HG03095 (cell line): ENCODE measurements around the gene EPPIN.
"Not testable (repeated sequence)": the region's sequence is repeated elsewhere in the genome, so short reads cannot be mapped to it uniquely, and the experiment has no call there.

ENCODE experiments used
- ATAC-seq: cut with Tn5 transposase; IDR thresholded peaks from one replicate; pipeline ENCODE4 v1.9.1; 2021; ENCODE audit warnings: moderate library complexity; ENCODE audit not compliant: unreplicated experiment

EPPIN gene

DNA sequence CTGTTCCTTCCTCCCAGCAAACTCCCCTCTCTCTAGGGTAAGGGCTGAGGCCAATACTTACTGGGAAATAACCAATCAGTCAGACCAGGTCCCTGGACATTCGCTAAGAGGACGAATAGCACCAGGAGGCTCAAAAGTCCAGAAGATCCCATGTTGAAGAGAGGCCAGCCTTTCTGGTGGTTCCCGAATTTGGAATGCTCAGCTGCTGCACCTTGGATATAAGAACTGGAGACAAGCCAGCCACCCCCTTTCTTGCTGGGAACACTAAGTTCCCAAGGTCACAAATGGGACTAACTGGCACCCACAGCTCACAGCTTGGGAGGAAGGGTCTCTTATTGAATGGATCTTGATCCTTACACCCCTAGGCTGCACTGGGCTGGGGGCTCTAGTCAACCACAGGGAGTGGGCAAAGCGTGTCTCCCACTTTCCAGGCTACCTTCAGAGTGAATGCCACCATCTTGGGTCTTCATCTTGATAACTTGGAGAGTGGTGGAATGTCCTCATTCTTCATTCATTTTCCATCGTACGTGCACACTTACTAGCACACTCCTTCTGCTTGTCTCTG is at the start of gene EPPIN:
Gene EPPIN (minus strand): TSS at position 196 of the 565 bp plus-strand sequence. CDS start 44 bp downstream, at position 152.
- no peak for ATAC-seq

DNA sequence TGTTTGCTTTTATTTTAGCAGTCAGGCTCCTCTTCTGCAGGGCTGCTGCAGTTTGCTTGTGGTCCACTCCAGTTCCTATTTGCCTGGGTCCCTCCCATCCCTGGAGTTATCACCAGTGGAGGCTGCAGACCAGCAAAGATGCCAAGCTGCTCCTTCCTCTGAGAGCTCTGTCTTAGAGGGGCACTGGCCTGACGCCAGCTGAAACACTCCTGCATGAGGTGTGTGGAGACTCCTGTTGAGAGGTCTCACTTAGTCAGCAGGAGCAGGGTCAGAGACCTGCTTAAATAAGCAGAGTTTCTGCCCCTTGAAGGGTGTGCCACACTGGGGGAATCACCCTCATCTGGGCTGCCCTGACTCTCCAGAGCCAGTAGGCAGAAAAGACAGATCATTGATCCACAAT is 48.0 kb upstream of the EPPIN start:
- ATAC-seq: no peak

DNA sequence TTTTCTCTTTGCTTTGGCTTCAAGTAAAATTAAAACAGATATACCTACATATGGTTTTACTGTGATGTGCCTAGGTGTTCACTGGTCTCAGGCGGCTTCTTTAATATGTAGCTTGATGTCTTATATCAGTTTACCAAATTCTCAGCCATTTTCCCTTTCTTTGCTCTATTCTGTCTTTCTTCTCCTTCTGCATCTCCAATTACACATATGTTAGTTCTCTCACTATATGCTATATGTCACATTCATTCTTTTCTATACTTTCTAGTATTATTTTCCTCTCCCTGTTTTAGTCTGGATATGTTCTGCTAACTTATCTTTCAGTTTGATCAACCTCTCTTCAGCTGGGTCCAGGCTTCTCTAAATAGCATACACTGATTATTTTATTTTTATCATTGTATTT is 46.3 kb upstream of the EPPIN start:
- no peak for ATAC-seq

DNA sequence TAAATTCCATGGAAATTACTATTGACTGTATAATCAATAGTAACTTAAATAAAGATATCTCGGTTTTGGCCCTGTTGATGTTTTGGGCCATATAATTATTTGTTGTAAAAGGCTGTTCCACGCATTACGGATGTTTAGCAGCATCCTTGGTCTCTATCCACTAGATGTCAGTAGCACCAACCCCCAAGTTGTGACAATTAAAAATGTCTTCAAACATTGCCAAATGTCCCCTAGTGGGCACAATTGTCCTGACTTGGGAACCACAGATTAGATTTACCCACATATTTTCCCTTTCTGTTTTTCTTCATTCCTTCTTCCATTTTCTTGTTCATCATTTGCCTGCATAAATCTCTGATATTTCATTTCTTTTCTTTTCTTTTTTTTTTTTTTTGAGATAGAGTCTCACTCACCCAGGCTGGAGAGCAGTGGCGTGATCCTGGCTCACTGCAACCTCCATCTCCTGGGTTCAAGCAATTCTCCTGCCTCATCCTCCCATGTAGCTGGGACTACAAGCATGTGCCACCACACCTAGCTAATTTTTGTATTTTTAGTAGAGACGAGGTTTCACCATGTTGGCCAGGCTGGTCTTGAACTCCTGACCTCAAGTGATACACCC is 45.5 kb upstream of the EPPIN start:
- no peak for ATAC-seq

DNA sequence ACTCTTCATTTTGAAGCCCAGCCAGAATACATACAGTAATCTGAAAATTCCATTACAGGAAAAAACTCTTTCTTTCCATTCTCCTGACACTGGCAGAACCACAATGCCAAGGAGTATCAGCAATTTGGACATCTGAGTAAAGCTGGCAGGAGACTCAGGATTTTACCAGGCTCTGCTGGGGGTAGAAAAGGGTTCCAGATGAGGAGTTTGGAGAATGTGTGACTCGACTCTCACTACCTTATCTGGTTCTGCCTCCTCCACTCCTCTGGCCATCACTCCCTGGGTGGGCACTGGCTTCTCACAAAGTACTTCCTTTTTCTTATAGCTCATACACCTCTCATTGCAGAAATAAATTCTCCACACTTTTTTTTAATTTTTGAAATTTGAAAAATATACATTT is 42.5 kb upstream of the EPPIN start:
- no peak for ATAC-seq

DNA sequence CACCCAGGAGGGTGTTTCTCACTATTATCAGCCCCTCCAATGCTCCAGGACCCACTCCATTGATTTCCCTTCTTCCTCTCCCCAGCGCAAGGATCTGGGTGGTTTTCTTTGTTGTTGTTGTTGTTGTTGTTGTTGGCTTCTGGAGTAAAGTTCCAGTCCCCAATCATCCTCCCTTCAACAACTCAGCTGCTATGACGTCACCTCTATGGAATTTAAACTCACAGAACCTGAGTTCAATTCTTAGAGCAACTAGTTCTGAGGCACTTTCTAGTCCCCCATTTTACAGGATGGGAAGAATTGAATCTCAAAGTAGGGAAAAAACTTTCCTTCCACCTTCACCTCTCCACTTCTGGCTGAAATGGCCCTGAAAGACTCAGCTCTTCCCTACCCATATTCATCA is 41.6 kb upstream of the EPPIN start:
- ATAC-seq: no peak

DNA sequence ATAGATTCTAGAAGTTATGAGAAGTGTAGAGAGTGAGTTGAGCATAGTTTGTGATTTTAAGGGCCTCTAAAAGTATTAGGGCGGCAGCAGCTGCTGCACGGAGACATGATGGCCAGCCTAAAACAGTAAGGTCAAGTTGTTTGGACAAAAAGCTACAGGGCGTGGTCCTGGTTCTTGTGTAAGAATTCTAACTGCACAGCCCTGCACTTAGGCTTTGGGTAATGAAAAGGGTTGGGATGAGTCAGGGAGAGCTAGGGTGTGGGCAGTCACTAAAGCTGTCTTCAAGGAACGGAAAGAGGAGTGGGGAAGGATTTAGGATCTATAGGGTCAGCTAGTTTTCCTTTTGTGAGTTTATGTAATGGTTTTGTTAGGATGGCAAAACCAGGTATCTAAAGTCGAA is 38.8 kb upstream of the EPPIN start:
- not testable (repeated sequence) for ATAC-seq

DNA sequence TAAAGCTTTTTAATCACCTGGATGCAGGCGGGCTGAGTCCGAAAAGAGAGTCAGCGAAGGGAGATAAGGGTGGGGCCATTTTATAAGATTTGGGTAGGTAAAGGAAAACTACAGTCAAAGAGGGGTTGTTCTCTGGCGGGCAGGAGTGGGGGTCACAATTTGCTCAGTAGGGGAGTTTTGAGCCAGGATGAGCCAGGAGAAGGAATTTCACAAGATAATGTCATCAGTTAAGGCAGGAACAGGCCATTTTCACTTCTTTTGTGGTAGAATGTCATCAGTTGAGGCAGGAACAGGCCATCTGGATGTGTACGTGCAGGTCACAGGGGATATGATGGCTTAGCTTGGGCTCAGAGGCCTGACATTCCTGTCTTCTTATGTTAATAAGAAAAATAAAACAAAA is 37.1 kb upstream of the EPPIN start:
- ATAC-seq: not testable (repeated sequence)

DNA sequence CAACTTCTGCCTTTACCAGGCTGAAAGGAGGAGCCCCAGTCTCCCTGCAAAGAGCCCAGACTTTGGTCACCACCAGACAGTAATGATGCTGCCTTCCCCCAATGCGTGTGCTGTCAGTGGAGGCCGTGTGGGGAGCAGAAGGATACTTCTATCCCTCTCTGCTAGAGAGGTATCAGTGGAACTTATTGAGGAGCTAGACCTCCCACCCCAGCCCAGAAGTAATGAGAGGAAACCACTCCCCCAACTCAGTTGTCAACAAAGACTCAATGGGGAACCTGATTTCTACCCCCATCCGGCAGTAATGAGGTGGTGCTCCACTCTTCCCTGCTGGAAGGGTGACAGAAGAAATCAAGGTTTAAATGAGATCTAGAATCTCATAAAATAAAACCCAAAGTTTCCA is 36.3 kb upstream of the EPPIN start:
- no peak for ATAC-seq

DNA sequence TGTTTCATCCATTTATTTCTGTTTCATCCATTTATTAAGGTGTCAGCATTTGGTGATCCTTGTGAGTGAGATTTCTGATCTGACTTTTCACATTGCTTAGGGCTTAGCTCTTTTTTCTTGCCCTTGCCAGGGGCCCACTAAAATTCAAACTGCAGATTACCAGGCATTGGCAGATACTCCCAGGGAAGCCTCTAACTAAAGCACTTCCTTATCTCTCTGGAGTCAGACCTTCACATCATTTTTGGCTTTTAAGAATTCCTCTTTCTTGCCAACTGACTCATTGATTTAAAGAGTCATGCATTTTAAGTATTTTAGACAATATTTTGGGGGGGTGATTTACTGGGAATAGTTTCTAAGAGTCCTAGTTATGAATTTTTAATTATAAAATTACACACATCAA is 34.5 kb upstream of the EPPIN start:
- ATAC-seq: no peak

DNA sequence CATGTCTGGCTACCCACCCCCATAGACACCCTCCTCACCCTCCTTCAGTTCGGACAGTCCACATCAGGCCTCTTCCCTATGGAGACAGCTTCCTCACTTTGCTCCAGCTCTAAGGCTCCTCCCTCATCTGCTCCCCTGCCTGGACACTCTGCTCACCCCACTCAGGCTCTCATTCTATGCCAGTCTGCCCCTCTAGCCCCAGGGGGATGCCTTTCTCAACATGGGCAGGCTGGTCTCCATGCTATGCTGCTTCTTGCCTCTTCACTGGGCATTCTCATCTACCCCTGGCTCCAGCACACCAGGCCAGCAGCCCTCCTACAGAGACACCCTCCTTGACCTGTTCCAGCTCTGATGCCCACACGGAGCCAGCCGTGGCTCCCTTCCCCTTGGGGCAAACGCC is 32.0 kb upstream of the EPPIN start, which contains the start of gene WFDC8:
Gene WFDC8 (minus strand): TSS at position 101 of the 400 bp plus-strand sequence. CDS start 37 bp downstream, at position 64.
- no peak for ATAC-seq

DNA sequence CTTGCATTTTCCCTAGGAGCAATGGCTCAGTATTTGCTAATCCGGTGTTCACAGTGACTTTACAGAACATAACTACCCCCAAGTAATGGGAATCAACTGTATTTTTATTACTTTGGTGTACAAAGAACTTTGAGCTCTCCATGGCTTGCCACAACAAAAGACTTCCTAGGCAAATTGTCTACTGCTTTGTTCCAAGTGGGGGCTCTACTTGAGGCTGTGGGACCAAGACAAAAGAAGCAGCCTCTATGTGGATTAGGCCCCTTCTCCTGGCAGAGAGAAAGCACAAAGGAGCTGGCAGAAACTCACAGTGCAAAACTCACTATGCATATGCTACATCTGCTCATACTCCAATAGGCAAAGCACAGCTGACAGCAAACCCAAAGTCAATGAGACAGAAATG is 31.0 kb upstream of the EPPIN start:
- ATAC-seq: no peak

DNA sequence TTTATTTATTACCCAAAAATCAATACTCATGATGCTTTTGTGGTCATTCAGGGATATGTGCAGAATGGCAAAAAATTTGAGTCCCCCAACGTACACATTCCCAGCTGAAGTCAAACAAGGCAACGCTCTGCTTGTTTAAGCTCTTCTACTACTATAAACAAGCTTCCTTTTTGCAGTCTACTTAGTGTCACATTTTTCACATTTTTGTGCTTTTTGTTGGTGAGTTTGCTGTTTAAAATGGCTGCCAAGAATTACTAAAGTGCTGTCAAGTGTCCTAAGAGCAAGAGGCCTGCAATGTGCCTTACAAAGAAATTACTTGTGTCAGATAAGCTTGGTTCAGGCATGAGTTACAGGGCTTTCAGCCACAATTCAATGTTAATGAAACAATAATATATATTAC is 29.8 kb upstream of the EPPIN start:
- no peak for ATAC-seq

DNA sequence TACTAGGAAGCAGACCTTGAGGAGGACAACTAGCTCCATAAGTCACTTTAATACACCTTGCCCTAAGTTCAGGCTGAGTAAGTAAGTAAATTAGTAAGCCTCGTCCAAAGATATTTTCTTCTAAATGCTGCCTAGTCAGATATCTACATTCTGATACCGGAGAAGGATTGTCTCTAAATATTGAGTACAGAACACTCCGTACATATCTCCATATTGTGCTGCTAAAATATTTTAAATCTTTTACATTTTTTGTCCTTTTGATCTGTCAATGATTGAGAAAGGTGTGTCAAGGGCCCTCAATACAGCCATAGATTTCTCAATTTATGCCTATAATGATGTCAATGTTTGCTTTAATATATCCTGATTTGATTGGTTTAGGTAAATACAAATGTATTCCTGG is 28.7 kb upstream of the EPPIN start:
- no peak for ATAC-seq

DNA sequence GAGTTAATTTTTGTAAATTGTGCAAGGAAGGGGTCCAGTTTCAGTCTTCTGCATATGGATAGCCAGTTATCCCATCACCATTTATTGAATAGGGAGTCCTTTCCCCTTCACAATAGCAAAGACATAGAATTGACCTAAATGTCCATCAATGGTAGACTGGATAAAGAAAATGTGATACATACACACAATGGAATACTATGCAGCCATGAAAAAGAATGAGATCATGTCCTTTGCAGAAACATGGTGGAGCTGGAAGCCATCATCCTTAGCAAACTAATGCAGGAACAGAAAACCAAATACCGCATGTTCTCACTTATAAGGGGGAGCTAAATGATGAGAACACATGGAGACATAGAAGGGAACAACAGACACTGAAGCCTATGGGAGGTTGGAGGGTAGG is 22.4 kb upstream of the EPPIN start:
- not testable (repeated sequence) for ATAC-seq

DNA sequence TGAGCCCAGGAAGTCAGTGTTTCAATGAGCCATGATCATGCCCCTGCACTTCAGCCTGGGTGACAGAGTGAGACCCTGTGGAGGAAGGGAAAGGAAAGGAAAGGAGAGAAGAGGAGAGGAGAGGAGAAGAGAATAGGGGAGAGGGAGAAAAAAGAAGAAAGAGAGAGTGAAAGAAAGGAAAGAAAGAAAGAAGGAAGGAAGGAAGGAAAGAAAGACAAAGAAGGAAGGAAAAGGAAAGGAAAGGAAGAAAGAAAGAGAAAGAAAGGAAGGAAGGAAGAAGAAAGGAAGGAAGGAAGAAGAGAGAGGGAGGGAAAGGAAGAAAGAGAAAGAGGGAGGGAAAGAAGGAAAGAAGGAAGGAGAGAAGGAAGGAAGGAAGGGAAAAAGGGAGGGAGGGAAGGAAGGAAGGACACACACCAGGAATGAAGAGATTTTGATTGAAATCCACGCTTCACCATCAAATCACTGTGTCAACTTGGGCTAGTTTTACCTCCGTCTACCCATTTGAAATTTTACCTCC is 17.6 kb upstream of the EPPIN start:
- no peak for ATAC-seq

DNA sequence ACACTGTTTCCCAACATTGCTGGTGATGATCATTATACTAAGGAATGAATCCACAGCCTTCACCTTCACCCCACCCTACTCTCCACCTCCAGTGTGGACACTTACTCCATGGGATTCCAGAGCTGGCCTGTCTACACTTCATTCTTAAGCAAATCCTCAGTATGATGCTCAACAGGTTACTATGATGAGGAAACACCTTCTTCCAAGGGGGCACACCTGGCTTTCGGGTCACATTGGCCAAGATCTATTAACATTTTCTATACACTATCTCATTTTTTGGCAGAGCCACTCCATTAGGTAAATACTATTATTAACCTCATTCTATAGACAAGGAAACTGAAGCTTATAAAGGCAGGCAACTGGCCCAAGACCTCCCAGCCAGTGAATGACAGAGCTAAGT is 8.0 kb upstream of the EPPIN start:
- no peak for ATAC-seq

DNA sequence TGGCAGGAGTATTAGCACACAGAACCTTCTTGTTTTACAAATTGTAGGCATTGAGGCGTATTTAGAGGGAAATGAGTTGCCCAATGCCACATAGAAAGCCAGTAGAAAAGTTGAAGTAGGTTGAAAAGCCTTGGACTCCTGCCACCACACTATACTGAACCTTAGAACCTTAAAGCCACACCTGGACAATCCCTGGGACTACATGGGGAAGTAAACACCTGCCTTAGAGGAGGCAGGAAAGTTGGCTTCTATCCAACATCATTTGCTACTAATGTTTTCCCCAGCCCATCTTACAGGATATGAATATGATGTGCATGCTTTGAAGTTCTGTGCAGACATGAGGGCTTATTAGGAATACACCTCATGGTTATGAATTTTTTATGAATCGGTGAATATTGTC is 5.3 kb upstream of the EPPIN start:
- no peak for ATAC-seq

DNA sequence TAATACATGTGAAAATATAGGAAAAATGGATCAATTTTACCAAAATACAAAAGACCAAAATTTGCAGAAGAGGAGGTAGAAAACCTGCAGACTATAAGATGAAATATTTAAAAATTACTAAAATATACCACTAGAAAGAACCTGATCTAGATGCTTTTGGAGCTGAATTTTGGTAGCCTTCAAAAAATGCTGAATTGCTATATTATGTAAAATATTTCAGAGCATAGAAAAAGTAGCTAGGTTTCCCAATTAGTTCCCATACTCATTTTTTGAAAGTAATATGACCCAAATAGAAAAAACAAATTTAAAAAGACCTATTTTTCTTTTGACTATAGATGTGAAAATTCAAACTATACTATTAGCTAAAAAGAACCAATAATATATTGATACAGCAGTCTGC is 3.6 kb upstream of the EPPIN start:
- ATAC-seq: no peak

DNA sequence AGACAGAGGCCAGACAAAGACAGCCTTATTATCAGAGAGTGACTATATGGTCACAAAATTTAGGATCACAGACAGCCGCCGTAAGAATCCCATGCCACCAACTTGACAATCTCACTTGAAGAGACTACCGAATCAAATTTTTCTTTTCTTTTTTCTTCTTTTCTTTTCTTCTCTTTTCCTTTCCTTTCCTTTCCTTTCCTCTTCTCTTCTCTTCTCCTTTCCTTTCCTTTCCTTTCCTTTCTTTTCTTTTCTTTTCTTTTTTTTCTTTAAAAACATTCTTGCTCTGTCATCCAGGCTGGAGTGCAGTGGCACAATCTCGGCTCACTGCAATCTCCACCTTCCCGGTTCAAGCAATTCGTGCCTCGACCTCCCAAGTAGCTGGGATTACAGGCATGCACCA is 1.2 kb upstream of the EPPIN start:
- no peak for ATAC-seq

DNA sequence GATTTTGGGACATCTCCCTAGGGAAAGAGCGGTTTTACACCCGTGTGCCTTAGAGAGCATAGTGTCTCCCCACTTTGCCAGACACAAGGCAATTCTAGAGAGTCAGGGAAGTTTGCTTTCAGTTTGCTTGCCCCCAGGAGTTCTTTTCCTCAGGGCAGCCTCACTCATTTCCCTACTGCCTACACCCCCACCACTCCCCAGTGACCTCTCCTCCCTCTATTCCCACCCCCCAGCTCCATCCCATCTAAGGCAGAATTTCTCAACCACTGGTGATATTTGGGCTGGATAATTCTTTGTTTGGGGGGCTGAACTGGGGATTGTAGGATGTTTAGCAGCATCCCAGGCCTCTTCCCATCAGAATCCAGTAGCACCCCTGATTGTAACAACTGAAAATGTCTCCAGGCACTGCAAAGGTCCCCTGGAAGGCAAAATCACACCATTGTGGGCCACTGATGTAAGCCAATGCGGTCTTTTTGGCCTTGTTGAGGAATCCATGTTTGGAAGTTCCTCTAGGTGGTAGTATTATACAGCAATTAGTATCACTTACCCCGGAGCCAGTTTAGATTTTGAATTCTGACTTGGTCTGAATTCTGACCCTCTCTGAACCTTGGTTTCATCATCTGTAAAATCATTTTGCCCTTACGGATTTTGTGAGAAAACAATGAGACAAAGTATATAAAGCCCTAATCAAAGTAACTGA is 1.3 kb downstream of the EPPIN start:
- ATAC-seq: no peak

DNA sequence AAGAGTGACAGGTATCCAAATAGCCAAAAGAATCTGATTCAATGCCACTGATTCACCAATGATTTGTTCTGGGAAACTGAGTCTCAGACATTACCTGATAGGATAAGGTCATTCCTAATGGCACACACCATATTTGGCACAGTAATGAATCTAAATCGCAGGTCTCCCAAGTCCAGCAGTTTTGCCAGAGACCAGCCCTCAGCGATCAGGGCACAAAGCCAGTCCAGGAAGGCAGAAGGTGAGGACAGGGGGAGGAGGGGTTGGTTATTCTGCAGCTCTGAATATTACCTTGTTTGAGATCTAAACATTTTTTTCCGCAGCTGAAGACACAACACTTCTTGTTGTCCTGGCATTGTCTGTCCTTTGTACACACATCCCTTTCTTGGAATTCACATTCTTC is 1.9 kb downstream of the EPPIN start:
- no peak for ATAC-seq
